IPS-NIHi7 (cell line): ENCODE data around the gene MAPK12.

Source experiments
- DNase-seq: peaks from one replicate; pipeline ENCODE4 v3.0.0; 2012; ENCODE audit warnings: mixed read lengths; ENCODE audit errors: extremely low spot score

MAPK12 gene

DNA sequence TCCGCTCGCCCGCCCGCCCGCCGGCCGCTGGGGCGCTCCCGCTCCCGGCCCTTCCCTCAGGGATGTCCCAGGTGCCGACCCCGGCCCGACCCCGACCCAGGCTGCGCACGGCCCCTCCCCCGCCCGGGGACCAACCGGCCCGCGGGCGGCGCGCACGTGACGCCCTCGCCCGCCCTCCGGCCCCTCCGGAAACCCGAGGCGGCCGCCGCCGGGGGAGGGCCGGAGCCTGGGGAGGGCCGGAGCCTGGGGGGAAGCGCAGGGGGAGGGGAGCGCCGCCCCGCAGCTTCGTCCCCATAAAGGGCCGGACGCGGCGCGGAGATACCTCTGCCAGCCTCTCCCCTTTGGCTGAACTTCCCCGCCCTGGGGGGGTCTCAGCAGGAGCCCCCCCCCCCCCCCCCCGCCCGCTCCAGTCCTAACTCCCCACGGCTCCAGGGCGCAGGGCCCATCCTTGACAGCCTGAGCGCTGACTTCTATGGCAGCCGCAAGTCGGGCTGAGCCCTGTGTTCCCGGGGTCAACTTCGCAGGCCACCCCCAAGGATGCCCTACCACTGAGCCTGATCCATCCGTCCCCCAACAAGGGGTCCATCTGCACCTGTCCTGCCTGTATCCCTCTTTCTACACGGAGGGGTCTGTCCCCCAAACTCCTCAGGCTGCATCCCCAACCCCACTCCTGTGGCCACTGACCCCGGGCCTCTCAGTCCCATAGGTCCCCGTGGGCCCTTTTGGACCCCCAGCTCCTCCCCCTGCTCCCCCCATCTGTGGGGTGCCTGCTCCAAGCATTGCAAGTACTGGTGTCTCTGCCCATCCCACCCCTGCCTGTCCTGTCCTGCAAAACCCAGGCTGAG, at the start of gene MAPK12:
Gene MAPK12 (minus strand): TSS at position 69 of the 845 bp plus-strand sequence. CDS start 174 bp downstream, outside the sequence.
- DNase-seq, result peak; percentile 83

DNA sequence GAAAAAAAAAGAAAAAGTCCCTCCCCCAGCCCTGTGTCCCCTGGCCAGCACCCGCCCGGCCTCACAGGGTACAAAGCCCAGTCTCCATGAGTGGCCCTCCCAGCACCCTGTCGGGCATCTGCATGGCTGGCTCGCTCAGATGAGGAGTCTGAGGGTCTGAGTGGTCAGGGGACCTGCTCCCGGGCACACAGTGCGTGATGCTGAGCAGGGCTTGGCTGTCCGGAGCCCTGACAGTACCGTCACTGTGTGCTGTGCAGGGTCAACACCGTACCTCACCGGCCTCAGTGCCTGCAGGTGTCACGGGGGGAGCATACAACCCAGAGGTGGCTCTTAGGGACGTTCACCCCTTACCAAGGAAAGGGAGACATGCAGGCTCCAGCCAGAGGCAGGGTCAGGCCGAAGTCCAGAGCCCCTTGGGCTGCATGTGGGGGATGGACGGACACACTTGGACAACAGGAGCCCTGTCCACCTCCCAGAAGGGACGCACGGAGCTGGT, 49.5 kb upstream of the MAPK12 start:
- no peak for DNase-seq

GRCh38 chr22:50310031-50310722, 48.7 kb upstream of the MAPK12 start:
- no peak for DNase-seq

DNA sequence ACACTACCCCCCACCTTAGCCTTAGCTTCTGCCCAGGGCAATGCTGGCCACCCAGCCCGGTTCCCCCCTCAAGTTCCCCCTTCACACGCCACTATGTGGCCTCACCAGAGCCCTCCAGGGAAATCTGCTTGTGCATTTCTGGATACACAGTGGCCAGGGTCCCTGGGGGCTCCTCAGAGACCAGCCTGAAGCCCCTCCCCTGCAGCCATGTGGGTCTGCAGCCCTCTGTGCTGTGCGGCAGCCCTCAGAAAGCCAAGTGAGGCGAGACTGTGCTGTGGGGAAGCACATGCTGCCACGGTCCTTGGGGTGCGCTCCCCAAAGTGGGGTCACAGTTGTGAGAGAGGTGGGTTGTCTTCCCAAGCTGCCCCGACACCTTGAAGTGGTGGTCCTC, 48.1 kb upstream of the MAPK12 start:
- no peak for DNase-seq

GRCh38 chr22:50308986-50309600, 47.6 kb upstream of the MAPK12 start:
- DNase-seq, result no peak

- no peak for DNase-seq
Observed at GRCh38 chr22:50308597-50308935, 47.1 kb upstream of the MAPK12 start.

DNA sequence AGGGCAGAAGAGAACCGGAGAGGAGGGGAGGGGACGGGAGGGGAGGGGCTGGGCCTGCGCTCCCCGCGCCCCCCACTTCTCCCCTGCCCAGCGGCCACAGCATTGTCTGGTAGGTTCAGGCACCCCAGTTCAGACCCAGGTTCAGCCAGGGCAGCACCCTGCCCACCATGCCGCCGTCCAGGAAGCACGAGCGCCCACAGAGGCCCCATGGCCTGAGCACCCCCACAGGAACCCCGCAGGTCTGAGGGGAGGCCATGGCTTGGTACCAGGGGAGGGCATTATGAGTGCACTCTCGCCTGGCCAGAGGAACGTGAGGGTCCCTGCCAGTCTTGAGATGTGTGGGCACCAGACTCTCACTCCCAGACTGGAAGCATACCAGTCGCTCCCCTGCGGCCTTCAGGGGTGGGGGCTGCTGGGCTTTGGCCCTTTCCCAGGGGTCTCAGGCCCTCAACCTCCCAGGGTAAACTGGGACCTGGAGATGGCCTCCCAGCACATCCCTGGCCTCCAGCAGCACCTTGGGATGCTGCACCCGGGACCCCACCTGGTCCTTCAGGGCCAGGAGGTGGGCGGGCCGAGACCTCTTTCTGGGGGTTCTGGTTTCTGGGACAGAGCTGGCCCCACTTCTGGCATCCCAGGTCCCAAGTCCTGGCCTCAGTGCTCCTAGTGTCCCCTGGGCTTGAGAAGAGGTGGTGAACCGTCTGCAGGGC, 46.6 kb upstream of the MAPK12 start:
- no peak for DNase-seq

DNA sequence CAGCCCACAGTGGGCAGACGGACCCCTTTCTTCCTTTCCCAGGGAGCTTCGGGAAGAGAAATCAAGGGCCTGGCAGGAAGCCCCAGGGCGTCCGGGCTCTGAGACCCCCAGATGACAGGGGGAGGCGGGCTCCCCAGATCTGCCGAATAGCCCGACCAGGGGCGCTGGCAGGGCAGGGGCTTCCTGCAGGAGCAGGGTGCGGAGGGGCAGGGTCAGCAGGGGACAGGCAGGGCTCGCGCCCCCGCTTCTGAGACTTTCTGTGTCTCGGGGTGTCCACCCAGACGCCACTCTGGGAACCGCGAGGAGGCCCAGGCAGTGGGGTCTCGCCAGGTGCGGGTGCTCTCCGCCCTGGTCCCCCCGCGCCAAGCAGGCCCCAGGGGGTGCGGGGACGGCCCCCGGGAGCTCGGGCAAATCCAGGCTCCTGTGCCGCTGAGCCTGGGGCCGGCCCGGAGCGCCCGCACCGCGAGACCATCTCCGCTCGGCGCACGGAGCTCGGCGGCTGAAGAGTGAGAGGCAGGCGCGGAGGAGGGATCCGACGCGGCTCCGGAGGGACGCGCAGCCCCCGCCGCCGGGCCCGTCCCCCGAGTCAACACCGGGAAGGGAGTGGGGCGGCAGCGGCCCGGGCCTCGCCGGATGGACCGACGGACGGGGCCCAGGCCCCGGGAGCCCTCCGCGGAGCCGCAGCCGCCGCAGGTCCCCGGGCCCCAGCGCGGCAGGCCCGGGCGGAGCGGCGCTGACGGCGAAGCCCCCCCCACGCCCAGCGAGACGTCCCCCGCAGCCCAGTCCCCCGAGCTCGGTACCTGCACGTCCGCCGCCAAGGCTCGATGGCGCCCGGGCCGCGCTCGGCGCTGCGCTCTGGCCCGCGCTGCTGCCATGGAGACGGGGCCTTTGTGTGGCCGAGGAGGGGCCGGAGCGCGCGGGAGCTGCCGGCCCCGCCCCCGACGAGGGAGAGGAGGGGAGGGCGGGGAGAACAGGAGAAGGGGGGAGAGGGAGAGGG, 45.6 kb upstream of the MAPK12 start, which contains the start of gene PLXNB2:
Gene PLXNB2 (minus strand): TSS at position 894 of the 997 bp plus-strand sequence. CDS start 17,062 bp downstream, outside the sequence.
- peak; percentile 78 for DNase-seq

DNA sequence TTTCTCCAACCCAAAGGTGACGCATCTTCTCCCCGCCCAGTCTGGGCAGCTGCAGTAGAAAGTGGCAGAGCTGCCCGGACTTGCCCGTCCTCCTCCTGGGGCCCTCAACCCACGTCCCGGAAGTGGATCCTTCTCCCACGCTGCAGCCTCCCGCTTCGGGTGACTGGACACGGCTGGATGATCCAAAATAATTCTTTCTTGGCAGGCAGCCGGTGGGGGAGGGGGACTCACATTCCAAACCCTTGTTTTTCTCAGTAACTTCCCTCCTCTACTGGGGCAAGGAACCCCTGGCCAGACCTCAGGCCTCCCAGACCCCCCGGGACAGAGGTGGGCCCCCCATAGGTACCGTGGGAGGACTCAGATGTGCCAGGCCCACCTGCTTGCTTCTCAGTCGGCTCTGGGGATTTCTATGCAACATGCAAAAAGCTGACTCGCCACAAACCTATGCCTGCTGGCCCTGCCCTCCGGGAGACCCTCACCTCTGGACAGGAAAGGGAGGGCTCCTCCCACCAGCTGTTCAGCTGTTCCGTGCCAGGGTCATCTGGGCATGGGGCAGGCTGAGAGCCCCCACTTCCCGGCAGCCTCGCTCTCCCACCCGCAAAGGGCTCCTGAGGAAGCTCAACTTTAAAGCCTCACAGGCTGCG, 44.6 kb upstream of the MAPK12 start:
- DNase-seq, result no peak

GRCh38 chr22:50305393-50305922, 44.0 kb upstream of the MAPK12 start:
- DNase-seq, result no peak

GRCh38 chr22:50304528-50305392, 43.3 kb upstream of the MAPK12 start:
- DNase-seq, result no peak

DNA sequence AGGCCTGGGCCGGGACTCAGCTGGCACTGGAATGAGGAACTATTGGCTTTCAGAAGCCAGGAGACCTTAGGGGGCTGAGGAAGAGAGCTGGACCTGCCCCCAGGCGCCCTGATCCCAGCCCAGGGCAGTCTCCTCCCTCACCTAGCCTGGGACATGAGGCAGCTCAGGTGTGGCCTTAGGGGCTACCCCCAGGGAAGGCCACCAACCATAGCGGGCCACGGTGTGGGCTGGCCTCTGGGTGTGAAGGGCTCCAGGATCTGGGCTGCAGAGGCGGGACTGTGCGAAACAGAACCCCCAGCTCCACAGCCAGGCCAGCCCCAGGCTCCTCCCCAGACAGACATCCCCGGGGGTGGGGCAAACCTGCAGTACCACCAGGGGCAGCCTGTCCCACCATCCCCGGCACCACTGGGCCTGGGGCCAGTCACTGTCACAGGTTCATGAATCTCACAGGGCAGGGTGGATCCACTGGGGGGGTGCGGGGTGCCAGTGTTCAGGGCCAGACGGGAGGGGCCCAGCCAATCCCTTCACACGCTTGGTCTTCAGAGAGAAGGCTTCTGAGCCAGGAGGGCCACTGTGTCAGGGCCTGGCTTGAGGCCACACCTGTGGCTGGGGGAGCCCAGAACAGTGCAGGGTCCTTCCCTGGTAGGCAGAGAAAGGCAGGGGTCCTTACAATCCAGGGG, 42.5 kb upstream of the MAPK12 start:
- peak; percentile 68 for DNase-seq

GRCh38 chr22:50303515-50303847, 42.0 kb upstream of the MAPK12 start:
- DNase-seq, result no peak

GRCh38 chr22:50302564-50302963, 41.1 kb upstream of the MAPK12 start:
- DNase-seq, result no peak

GRCh38 chr22:50302041-50302541, 40.6 kb upstream of the MAPK12 start:
- DNase-seq, result no peak

GRCh38 chr22:50301581-50301991, 40.1 kb upstream of the MAPK12 start:
- no peak for DNase-seq

DNA sequence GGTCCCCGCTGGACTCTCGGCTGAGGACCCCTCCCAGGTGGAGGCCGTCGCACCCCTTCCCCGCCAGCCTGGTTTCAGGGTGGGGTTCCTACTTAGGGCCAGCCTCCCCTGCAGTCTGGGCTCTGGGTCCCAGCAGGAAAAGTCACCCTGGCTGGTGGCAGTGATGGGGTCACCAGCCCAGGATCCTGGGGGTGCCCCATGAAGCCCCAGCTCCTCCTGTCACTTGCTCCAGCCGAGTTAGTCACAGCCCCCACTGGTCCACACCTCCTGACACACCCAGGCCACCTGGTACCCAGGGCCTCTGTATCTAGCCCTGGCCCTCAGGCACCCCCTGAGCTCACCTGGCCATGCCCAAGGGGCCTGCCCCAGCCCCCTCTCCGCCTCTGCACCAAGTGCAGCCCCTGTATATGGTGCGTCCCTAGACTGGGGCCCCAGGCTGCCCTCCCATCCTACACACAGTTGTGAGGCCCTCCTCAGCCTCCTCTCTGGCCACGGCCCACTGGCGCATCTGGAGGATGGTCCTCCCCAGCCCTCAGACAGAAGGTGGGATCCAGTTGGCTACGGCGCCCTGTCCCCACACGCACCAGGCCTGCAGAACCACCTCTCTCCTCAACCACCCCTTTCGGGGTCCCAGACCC, 39.3 kb upstream of the MAPK12 start:
- no peak for DNase-seq
